WERI-Rb-1 (cell line): ENCODE results near the gene METTL25B.

ENCODE experiments used
- DNase-seq: peaks from one replicate; pipeline ENCODE4 v3.0.0-alpha.2; 2020
- H3K27ac ChIP-seq: fragments of 250-450 bp; sonication (Bioruptor Pico); 2 replicates; pipeline ENCODE4 v1.5.1; 2020; ENCODE audit warnings: mild to moderate bottlenecking, moderate library complexity
- H3K27me3 ChIP-seq: fragments of 250-450 bp; sonication (Bioruptor Pico); 2 replicates; pipeline ENCODE4 v1.5.1; 2021; ENCODE audit warnings: mild to moderate bottlenecking, low read depth, moderate library complexity; ENCODE audit not compliant: insufficient read depth, severe bottlenecking
- H3K36me3 ChIP-seq: fragments of 250-450 bp; sonication (Bioruptor Pico); 2 replicates; pipeline ENCODE4 v1.5.1; 2020; ENCODE audit warnings: mild to moderate bottlenecking, moderate library complexity
- H3K4me3 ChIP-seq: 2 replicates; pipeline ENCODE4 v1.5.1; 2011; ENCODE audit warnings: low read depth, mild to moderate bottlenecking, control low read depth, low read length
- H3K9me3 ChIP-seq: fragments of 250-450 bp; sonication (Bioruptor Pico); 2 replicates; pipeline ENCODE4 v1.5.1; 2021; ENCODE audit warnings: mild to moderate bottlenecking, moderate library complexity; ENCODE audit not compliant: severe bottlenecking
- TF ChIP-seq, protein P1 (sequence below): IDR thresholded peaks from 2 replicates; pipeline ENCODE4 v1.5.1; 2011; ENCODE audit warnings: low read depth, mild to moderate bottlenecking, control low read depth, inconsistent platforms, low read length

The METTL25B gene

GRCh38 chr1:156704166-156704711 lies 24.0 kb upstream of the METTL25B start:
- Histone ChIP-seq H3K4me3 (peak overlapping the region; percentile 74), H3K9me3 (no peaks in the 10 kb centered on the region), H3K27ac (peak overlapping the region; percentile 86), H3K36me3 (peaks cover 42% of the 10 kb centered on the region), H3K27me3 (no peaks in the 10 kb centered on the region)
- no peak for DNase-seq
- TF ChIP-seq, protein P1, sequence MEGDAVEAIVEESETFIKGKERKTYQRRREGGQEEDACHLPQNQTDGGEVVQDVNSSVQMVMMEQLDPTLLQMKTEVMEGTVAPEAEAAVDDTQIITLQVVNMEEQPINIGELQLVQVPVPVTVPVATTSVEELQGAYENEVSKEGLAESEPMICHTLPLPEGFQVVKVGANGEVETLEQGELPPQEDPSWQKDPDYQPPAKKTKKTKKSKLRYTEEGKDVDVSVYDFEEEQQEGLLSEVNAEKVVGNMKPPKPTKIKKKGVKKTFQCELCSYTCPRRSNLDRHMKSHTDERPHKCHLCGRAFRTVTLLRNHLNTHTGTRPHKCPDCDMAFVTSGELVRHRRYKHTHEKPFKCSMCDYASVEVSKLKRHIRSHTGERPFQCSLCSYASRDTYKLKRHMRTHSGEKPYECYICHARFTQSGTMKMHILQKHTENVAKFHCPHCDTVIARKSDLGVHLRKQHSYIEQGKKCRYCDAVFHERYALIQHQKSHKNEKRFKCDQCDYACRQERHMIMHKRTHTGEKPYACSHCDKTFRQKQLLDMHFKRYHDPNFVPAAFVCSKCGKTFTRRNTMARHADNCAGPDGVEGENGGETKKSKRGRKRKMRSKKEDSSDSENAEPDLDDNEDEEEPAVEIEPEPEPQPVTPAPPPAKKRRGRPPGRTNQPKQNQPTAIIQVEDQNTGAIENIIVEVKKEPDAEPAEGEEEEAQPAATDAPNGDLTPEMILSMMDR: no peak

GRCh38 chr1:156704930-156705320 lies 23.3 kb upstream of the METTL25B start:
- peaks cover 35% of the 10 kb centered on the region for H3K36me3 ChIP-seq
- TF ChIP-seq, protein P1: no peak
- peak; percentile 57 for DNase-seq
- H3K27ac ChIP-seq: peak overlapping the region; percentile 86
- no peaks in the 10 kb centered on the region for H3K27me3 ChIP-seq
- peak overlapping the region; percentile 74 for H3K4me3 ChIP-seq
- no peaks in the 10 kb centered on the region for H3K9me3 ChIP-seq

GRCh38 chr1:156705321-156705917 lies 22.9 kb upstream of the METTL25B start, which contains the start of gene CRABP2:
TSS of gene CRABP2 (minus strand) at chr1:156705583. CDS start at chr1:156705446, 137 bp downstream.
- Histone ChIP-seq H3K36me3 (peaks cover 30% of the 10 kb centered on the region), H3K27ac (peak within 1 kb of the TSS; percentile 86), H3K27me3 (no peaks in the 10 kb centered on the region), H3K9me3 (no peaks in the 10 kb centered on the region), H3K4me3 (peak within 1 kb of the TSS; percentile 74)
- TF ChIP-seq, protein P1: no peak
- DNase-seq: peak; percentile 94

GRCh38 chr1:156705918-156706656 lies 22.2 kb upstream of the METTL25B start:
- peak; percentile 98 for DNase-seq

GRCh38 chr1:156706657-156707416 lies 21.4 kb upstream of the METTL25B start:
- H3K27ac ChIP-seq: peak overlapping the region; percentile 86

More at GRCh38 chr1:156705918-156706656, 22.2 kb upstream of the METTL25B start:
- Histone ChIP-seq H3K27ac (peak overlapping the region; percentile 86), H3K9me3 (no peaks in the 10 kb centered on the region), H3K36me3 (peaks cover 24% of the 10 kb centered on the region), H3K4me3 (peak overlapping the region; percentile 74), H3K27me3 (no peaks in the 10 kb centered on the region)
- TF ChIP-seq, protein P1: peak; percentile 92

More at GRCh38 chr1:156706657-156707416, 21.4 kb upstream of the METTL25B start:
- Histone ChIP-seq H3K27me3 (no peaks in the 10 kb centered on the region), H3K36me3 (peaks cover 16% of the 10 kb centered on the region), H3K9me3 (no peaks in the 10 kb centered on the region), H3K4me3 (peak overlapping the region; percentile 74)
- peak; percentile 97 for DNase-seq
- TF ChIP-seq, protein P1: no peak
